HG03108 (cell line): Measurements from ENCODE around the gene CFLAR.
"Not testable (repeated sequence)": the region's sequence is repeated elsewhere in the genome, so short reads cannot be mapped to it uniquely, and the experiment has no call there.

Experiments used
- ATAC-seq: cut with Tn5 transposase; IDR thresholded peaks from one replicate; pipeline ENCODE4 v1.9.1; 2021; ENCODE audit warnings: moderate library complexity; ENCODE audit not compliant: unreplicated experiment

Gene CFLAR

DNA sequence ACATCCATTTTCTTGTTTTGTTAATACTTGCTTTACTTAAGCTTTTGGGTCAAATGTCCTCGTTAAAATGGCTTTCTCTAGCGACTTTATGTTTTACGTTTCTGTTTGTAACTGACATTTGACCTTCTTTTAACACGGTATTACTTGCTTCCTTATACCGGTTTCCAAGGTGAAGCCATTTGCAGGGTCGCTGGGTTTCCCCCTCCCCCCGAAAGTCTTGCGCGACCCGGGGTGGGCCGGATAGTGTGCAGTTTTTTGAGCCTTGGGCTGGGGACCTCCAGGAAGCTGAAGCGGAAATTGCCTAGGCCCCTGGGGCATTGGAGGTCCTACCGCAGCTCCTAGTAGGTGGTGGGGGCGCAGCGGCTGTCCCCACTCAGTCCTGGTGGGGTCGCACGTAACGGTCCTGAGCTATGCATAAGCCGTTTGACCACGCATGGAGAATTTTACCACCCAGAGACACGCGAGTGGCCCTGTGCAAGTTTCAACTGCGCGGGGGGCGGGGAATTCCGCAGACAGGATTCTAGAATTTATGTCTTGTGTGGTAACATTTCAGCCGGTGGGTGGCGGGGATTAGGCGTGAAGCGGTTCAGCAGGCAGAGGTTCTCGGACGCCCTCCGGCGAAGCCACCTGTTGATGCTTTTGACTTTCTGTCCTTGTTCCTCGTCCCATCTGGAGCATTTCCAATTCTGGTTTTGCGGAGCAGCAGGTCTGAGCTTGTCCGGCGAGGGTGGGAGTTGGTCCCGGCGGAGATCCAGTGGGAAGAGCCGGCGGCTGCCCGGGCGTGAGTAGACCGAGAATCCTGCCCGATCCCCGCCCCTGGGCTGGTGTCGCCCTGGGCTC lies 2.4 kb downstream of the CFLAR start:
- ATAC-seq: peak; percentile 33

DNA sequence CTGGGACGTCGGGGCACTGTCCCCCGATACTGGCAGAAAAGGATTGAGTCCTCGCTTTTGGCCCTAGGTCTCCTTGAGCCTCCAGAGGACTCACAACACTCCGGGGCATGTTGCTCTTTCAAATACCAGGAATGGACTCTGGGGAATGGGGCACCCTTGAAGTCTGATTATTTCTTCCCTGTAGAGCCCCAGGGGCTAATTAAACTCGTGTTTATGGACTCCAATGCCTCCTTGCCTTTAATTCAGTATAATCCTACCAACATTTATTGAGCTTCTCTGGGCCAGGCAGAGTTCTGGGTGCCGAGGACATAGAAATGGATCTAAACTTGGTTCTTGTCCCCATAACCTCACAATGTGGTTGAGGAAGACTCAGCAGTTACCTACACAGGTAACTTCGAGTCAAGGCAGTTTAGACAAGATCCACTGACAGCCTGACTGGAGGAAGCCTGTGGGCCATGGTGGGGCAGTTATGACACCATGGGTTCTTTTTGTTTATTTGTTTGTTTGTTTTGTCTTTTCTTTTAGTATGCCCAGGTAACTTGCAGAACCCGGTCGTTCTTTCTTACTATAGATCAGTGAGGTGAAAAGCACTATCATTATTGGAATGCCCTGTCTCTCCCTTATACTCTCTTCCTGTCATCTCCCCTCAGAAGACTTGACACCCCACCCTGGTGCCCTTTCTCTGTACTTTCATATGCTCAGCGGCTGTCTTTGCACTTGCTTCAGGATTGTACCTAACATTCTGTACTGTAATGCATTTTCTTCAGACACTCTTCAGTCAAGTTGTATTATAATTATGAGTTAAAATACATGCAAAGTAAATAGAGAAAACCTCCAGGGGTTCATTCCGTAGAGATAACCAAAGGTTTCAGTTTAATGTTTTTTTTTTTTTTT lies 3.2 kb downstream of the CFLAR start:
- no peak for ATAC-seq

DNA sequence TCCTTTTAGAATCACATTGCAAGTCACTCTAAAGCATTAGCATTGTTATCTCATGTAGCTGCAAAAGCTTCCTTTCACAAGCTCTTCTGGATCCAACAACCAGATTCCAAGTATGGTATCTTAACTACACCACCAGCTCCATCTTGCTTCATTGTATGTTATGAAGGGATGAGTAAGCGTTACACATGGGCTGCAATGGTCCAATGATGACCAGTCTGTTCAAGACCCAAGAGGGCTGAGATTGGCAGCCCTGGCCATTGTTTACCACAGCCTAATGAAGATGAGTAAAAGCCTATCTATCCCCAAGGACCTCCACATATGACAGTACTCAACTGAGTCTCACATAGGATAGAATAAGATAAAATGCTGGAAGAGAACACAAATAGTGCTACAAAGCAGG lies 6.3 kb downstream of the CFLAR start:
- no peak for ATAC-seq

DNA sequence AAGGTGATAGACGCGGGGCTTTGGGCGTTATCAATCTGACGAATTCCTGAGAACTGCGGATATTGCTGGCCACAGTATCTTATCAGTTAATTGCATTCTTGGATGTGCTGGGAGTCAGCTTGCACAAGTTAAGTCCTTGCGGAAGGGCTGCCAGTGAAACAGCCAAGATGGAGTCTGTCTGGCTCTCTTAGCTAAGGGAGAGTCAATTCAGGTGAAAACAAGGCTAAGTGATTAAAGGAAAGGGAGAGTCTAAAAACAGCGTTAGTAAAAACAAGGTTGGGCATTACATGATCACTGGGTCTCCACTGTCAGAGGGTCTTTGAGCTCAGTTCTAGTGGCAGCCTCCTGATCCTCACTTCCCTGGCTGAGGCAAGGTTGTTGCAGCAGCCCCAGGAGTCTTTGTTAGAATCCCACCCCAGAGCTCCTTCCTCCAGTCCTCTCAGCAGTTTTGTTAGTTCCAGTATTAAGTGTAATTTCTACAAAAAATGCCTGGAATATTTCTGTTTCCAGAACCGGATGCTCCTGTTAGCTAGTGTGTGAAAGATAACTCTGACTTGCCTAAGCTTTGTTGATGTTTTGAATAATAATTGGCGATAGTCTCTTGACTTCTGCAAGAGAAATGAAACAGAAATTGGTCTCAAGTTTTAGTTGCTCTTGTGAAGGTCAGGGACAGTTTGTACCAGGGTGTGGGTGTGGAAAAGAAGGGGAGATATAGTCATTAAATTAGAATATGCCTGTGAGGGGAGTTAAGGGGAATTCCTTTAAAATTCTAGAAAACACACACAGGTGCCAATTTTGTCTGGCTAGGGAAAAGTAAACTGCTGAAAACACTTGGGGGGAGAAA lies 10.6 kb downstream of the CFLAR start:
- peak; percentile 25 for ATAC-seq

DNA sequence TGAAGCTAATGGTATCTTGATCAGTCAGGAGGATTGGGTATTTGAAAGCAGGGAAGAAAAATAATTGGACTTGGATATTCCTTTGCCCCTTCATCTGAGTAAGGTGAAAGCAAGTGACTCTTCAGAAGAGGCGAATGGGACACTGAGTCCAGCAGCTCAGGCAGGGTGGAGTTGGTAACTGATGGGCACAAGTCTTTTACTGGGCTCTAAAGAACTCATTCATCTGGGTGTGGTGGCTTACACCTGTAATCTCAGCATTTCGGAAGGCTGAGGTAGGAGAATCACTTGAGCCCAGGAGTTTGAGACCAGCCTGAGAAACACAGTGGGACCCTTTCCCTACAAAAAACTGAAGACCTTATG lies 11.2 kb downstream of the CFLAR start:
- no peak for ATAC-seq

DNA sequence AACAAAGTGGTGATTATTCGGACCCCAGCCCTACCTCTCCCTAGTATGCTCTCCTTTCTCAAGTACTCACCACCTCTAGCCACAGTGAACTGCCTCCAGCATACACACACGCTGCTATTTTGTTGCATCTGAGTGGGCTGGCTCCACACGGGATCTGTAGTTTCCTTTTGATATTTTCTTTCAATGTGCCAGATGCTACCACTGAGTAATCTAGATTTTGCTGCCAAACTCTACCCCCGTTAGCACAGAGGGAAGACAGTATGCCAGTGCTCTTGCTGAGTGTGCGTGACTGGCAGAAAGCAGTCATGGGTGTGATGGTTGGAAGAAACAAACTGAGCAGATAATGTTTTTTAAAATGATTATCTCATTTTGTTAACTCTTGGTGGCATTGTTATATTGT lies 11.6 kb downstream of the CFLAR start:
- ATAC-seq: no peak

DNA sequence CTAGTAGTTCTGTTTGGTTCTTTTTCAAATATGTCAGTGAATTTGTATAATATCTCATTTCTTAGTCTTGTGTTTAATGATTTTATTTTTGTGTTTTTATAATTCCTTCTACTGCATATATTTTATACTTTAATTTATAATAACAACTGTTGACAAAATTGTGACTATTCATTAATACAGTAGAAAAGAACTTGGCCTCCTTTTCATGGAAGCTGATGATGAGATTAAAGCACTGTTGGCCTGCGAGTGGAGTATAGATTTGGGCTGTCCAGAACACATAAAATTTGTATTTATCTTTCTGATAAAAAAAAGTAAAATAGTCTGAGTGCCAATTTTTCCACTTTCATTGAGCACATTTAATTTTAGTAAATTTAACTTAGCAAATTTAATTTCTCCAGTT lies 12.1 kb downstream of the CFLAR start:
- no peak for ATAC-seq

DNA sequence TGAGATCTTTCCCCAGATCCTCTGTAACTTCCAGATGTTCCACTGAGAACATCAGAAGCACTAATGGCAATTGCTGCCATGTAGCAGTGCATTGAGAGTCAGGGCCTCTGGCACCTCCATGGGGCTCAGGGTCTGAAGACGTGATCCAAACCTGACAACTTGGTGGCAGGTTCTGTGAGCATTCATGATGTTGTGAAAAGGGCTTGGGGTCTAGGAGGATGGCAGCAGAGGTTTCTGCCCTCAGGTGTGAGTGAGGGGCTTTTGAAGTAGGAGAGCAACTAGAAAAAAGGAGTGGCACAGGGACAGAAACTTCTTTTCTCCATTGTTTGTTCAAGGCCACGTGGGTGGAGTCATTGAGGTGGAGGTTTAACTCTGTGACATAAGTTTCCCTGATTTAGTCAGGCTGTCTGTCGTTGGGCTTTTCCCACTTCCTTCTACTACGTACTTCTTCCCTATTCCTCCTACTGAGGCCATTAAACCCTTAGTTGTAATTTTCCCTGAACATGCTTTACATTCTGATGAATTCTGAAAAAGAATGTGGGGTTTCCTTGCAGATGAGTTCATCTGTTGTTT lies 13.1 kb downstream of the CFLAR start:
- no peak for ATAC-seq

DNA sequence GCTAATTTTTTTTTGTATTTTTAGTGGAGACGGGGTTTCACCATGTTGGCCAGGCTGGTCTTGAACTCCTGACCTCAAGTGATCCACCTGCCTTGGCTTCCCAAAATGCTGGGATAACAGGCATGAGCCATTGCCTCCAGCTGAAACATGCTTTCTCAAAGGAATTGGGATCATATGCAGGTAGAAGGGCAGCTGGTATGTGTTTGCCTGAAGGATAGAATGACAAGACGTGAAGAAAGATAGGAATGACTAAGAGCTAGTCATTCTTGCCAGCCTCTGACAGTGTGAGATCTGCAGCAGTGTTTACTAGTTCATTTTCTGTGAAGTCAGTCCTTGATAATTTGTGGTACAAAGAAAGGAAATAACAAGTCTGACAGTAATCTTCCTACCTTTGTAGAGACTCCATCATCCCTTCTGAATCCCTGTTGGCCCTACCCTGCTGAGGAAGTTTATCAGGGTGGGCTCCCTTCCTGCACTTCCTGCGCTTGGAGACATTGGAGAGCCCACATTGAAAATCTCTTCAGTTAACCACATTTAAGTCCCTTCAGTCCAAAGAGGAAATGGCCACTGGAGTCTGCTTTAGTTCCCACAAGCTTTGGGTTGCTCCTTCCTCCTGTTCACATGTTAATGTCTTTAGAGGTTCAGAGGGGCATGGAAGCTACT lies 14.7 kb downstream of the CFLAR start:
- ATAC-seq: no peak

DNA sequence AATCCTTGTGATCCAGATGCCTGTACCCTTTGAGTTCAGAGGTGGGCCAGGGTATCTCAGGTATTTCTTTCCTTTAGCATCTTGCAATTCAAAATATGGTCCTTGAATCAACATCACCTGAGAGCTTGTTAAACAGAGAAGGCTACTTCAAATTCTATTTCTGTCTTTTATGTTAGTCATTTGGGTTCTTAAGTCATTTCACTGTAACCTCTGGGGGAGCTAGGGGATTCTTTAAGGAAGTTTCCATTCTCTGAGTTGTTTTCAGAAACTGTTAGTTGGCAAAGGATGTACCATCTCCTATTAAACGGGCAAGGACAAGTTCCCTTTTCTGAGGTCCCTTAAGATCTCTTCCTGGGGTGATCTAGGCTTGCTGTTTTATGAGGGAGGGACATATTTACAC lies 16.6 kb downstream of the CFLAR start:
- peak; percentile 36 for ATAC-seq

DNA sequence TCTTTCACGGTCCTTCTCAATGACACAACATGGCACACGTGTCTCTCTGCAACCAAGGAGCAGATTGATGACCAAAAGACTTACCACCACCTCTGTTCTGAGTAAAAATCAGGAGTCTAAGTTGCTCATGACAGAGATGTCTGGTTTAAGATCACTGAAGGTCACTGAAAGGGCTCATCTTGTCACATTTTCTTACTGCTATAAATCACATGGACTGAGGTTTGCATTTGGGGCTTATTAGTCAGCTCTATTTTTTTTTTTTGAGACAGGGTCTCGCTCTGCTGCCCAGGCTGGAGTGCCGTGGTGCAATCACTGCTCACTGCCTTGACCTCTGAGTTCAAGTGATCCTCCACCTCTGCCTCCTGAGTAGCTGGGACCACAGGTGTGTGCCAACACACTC lies 19.4 kb downstream of the CFLAR start:
- no peak for ATAC-seq

DNA sequence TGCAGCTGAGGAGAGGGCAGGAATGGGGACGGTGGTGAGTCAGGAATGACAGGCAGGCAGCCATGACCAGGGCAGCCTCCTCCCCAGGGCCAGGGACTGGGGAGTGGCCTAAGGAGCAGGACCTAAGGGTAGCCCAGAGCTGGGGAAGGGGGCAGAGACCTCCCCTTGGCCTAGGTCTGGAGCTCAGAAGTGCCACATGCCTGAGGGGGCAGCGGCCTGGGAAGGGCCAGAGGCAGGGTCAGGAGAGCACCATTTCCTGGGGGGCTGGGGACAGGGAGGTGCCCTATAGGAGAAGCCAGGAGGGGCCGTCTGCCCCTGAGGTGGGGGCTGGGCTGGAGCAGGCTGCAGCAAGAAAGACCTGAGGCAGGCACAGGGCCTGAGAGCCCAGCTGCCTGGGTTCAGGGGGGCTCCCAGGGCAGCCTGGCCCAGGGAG lies 20.9 kb downstream of the CFLAR start:
- ATAC-seq: no peak

DNA sequence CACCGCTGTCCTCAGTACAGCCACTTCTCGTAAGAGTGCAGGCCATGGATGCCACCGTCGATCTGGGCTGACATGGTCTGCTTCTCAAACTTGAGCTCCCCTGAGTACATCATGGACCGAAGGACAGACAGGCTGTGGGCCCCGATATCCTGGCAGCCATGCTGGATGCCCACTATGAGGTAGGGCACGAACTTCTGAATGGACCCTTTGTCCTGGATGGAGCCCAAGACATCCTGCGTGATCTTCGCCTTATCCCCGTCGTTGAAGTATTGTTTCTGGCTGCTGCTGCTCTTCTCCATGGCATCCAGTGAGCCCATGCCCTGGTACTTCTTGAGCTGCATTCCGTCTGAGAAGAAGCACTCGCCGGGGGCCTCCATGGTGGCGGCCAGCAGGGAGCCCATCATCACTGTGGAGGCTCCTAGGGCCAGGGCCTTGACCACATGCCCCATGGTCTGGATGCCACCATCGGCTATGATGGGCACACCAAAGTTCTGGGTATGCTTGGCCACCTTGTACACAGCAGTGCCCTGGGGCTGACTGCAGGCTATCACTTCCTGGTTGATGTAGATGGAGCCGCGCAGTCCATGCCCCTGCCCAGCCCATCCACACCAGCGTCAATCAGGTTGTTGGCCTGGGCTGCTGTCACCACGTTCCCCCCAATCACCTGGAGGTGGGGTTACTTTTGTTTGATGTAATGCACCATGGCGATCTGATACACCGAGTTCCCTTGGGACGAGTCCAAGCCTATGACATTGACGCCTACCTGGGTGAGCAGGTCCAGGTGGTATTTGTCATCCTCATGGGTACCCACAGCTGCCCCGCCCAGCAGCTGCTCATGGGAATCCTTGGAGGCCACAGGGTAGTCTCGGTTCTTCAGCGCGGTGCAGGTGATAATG lies 21.8 kb downstream of the CFLAR start:
- no peak for ATAC-seq

DNA sequence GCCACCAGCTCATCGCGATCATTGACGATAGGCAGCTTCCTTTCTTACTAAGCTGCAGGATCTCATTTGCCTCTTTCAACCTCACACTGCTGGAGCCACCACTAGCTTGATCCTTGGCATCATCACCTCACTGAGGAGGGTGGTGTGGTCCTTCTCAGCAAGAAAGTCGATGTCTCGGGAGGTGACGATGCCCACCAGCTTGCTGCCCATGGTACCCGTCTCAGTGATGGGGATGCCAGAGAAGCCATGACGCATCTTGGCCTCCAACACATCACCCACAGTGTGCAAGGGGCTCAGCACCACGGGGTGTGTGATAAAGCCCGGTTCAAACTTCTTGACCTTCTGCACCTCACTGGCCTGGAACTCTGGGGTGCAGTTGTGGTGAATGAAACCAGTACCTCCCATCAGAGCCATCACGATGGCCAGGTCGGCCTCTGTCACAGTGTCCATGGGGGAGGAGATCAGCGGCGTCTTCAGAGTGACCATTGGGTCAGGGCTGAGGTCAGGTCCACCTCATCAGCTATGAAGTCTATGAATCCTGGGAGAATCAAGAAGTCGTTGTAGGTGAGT lies 22.5 kb downstream of the CFLAR start:
- ATAC-seq: no peak

DNA sequence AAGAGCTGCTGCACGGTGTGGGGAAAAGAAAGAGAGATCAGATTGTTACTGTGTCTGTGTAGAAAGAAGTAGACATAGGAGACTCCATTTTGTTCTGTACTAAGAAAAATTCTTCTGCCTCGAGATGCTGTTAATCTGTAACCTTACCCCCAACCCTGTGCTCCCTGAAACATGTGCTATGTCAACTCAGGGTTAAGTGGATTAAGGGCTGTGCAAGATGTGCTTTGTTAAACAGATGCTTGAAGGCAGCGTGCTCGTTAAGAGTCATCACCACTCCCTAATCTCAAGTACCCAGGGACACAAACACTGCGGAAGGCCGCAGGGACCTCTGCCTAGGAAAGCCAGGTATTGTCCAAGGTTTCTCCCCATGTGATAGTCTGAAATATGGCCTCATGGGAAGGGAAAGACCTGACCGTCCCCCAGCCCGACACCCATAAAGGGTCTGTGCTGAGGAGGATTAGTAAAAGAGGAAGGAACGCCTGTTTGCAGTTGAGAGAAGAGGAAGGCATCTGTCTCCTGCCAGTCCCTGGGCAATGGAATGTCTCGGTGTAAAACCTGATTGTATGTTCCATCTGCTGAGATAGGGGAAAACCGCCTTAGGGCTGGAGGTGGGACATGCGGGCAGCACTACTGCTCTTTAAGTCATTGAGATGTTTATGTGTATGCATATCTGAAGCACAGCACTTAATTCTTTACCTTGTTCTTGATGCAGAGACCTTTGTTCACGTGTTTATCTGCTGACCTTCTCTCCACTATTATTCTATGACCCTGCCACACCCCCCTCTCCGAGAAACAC lies 23.2 kb downstream of the CFLAR start:
- ATAC-seq: not testable (repeated sequence)

DNA sequence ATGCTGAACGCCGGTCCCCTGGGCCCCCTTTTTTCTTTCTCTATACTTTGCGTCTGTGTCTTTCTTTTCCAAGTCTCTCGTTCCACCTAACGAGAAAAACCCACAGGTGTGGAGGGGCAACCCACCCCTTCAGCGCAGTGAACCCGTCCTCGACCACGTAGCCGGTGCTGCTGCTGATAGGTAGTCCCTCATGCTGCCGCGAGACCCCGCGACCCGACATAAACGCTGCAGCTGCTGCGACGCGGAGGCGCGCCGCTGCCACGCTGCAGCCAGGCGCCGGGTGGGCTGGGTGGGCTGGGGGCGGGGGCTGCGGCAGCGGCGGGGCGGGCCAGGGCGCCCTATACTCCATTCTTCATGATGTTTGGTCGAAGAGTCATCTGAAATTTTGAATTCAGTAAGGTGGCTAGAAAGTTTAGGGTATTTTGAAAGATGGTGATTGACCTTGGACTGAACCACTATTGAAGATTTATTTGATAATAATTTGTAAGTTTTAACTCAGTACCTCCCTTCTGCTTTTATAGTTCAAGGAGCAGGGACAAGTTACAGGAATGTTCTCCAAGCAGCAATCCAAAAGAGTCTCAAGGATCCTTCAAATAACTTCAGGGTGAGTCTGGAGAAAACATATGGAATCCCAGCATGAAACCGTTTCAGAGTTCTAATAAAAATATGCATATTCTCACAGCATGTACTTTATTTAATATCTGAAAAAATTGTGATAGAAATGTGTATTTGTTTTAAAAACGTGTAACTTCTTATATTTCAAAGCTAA lies 24.1 kb downstream of the CFLAR start:
- ATAC-seq: no peak
